Fibroblast of the aortic adventitia (primary cell): Measurements from ENCODE around the gene TYK2. TPM values are rescaled to one million over a fixed set of nuclear protein-coding genes. Genes with fewer than 3 reads are reported as not detected.

Experiments
- DNase-seq: peaks from one replicate; pipeline ENCODE4 v3.0.0-alpha.2; 2010; ENCODE audit warnings: low read depth
- H3K4me3 ChIP-seq: 2 replicates; pipeline ENCODE4 v1.5.1; 2011; ENCODE audit warnings: low read depth, mild to moderate bottlenecking, control low read depth, low read length, moderate library complexity
- CTCF ChIP-seq: IDR thresholded peaks from 2 replicates; pipeline ENCODE4 v1.5.1; 2011; ENCODE audit warnings: mild to moderate bottlenecking, low read length, control low read depth, inconsistent platforms; ENCODE audit not compliant: insufficient read depth
- small RNA-seq: library from RNA; depleted of rRNA; stranded (forward); fragments of <200 nt; gene quantifications from one replicate; pipeline ENCODE3, GENCODE V24; 2012
- total RNA-seq: library from RNA; depleted of rRNA; stranded (reverse); fragments of >200 nt; gene quantifications from 2 replicates; pipeline ENCODE4 v1.2.3, GENCODE V29; 2012; ENCODE audit warnings: low replicate concordance

Gene TYK2
- total RNA-seq, 1 donor = 51.5 TPM

- no peak for TF ChIP-seq CTCF
- H3K4me3 ChIP-seq = no peak within 1 kb of the TSS
- DNase-seq = no peak
These were observed 70.9 kb downstream of the TYK2 start, which contains the start of gene ZGLP1 for GRCh38 chr19:10309423-10309822. Gene ZGLP1, minus strand, starts transcription at chr19:10309815.

GRCh38 chr19:10306327-10306726 is 74.0 kb downstream of the TYK2 start:
- TF ChIP-seq CTCF = no peak
- no peak overlapping the region for H3K4me3 ChIP-seq
- no peak for DNase-seq

GRCh38 chr19:10305139-10305806 is 75.1 kb downstream of the TYK2 start:
- no peak for DNase-seq
- no peak for TF ChIP-seq CTCF
- H3K4me3 ChIP-seq = no peak overlapping the region

Small RNA genes within 50 kb of the gene (small RNA-seq; reads per million reads assigned to genes)
- gene AC011511.1 (not detected), gene AC011511.4 (0.25 reads per million)

Other genes starting within 250 kb of the TYK2 start
- gene DNMT1, start 185.6 kb downstream of the TYK2 start, total RNA-seq = 72.9 and 116 TPM in 2 replicates
- gene S1PR2, start 149.2 kb downstream of the TYK2 start, total RNA-seq = 9.7 and 44.6 TPM in 2 replicates
- gene MRPL4, start 128.4 kb downstream of the TYK2 start, total RNA-seq = 23.1 and 33.9 TPM in 2 replicates
- 6.5 and 45.7 TPM in 2 replicates for gene ICAM1, start 109.5 kb downstream of the TYK2 start, total RNA-seq
- gene ICAM4, start 93.6 kb downstream of the TYK2 start, total RNA-seq = 0.27 and 0.98 TPM in 2 replicates
- gene ICAM5, start 90.6 kb downstream of the TYK2 start, total RNA-seq = 1.2 and 4.4 TPM in 2 replicates
- 0.16 and 0.63 TPM in 2 replicates for gene ZGLP1, start 70.8 kb downstream of the TYK2 start, total RNA-seq
- gene FDX2, start 64.6 kb downstream of the TYK2 start, total RNA-seq = 15.1 and 97.6 TPM in 2 replicates
- 6.5 and 12.0 TPM in 2 replicates for gene RAVER1, start 47.0 kb downstream of the TYK2 start, total RNA-seq
- gene ICAM3, start 40.9 kb downstream of the TYK2 start, total RNA-seq = 1.3 and 8.5 TPM in 2 replicates
- 60.5 and 151 TPM in 2 replicates for gene CDC37, start 23.0 kb upstream of the TYK2 start, total RNA-seq
- gene PDE4A, start 40.0 kb upstream of the TYK2 start, total RNA-seq = 1.8 and 7.0 TPM in 2 replicates
- 62.5 and 130 TPM in 2 replicates for gene KEAP1, start 122.8 kb upstream of the TYK2 start, total RNA-seq
- 0.27 and 0.41 TPM in 2 replicates for gene S1PR5, start 136.9 kb upstream of the TYK2 start, total RNA-seq
- gene ATG4D, start 163.3 kb upstream of the TYK2 start, total RNA-seq = 6.3 and 11.4 TPM in 2 replicates
- 11.1 and 25.0 TPM in 2 replicates for gene KRI1, start 185.4 kb upstream of the TYK2 start, total RNA-seq
- gene CDKN2D, start 188.4 kb upstream of the TYK2 start, total RNA-seq = 3.8 and 9.2 TPM in 2 replicates
- gene AP1M2, start 206.7 kb upstream of the TYK2 start, total RNA-seq = not detected in 2 replicates
- 48.2 and 71.2 TPM in 2 replicates for gene SLC44A2, start 245.0 kb upstream of the TYK2 start, total RNA-seq